ENCODE data around the gene LIN7B.

LIN7B gene

GRCh38 chr19:49160450-49161189, 46.5 kb downstream of the LIN7B start:
- DNase-seq (ENCODE audit: low read depth in 4 of 4, low spot score in 1 of 4) = no peak

GRCh38 chr19:49161987-49162386, 47.8 kb downstream of the LIN7B start:
- DNase-seq (ENCODE audit: low read depth in 4 of 4, low spot score in 1 of 4) = no peak

- DNase-seq (ENCODE audit: low read depth in 4 of 4, low spot score in 1 of 4) = no peak
Measured at GRCh38 chr19:49165111-49165750, 51.1 kb downstream of the LIN7B start.

- no peak for DNase-seq (ENCODE audit: low read depth in 4 of 4, low spot score in 1 of 4)
Measured at GRCh38 chr19:49165865-49166301, 51.7 kb downstream of the LIN7B start.

- no peak for DNase-seq (ENCODE audit: low read depth in 4 of 4, low spot score in 1 of 4)
Measured at GRCh38 chr19:49167857-49168409, 53.8 kb downstream of the LIN7B start.
